HepG2 (cell line): ENCODE data around the gene WDR35. TPM values are rescaled to one million over a fixed set of nuclear protein-coding genes. Genes with fewer than 3 reads are reported as not detected.

ENCODE experiments used
- ATF2 ChIP-seq: sonication (generic); formaldehyde crosslinking; IDR thresholded peaks from 2 replicates; pipeline ENCODE4 v1.4.0; 2020; ENCODE audit warnings: missing genetic modification reagents
- DNMT1 ChIP-seq: sonication (generic); formaldehyde crosslinking; IDR thresholded peaks from 2 replicates; pipeline ENCODE4 v1.5.1; 2020; ENCODE audit warnings: mild to moderate bottlenecking, missing genetic modification reagents
- KLF13 ChIP-seq: sonication (generic); formaldehyde crosslinking; IDR thresholded peaks from 2 replicates; pipeline ENCODE4 v1.4.0; 2020; ENCODE audit warnings: mild to moderate bottlenecking, missing genetic modification reagents
- NR2F6 ChIP-seq, 2 experiments: IDR thresholded peaks; 2 replicates each; pipeline ENCODE4 v1.6.1; 2016; ENCODE audit warnings: antibody characterized with exemption in 1 of 2, mild to moderate bottlenecking in 1 of 2
- PPARG ChIP-seq: conservative IDR thresholded peaks from 2 replicates; pipeline ENCODE4 v1.6.1; 2016; ENCODE audit warnings: missing biosample characterization, missing genetic modification reagents
- THAP11 ChIP-seq: IDR thresholded peaks from 2 replicates; pipeline ENCODE4 v1.6.1; 2016; ENCODE audit warnings: missing biosample characterization, missing genetic modification reagents
- polyA plus RNA-seq, 8 experiments: library from polyadenylated mRNA; depleted of rRNA in 3 of 8; stranded (reverse) in 7 of 8; unstranded in 1 of 8; fragments of >200 nt; fragmentation: Illumina TruSeq in 4 of 8; extraction: Trizol in 4 of 8; gene quantifications; 2 replicates each; pipeline versions ENCODE4 v1.2.1 to v1.2.3, GENCODE V29; 2011 to 2016; ENCODE audit warnings: low read depth in 4 of 8, missing spikeins in 1 of 8, mixed read lengths in 1 of 8; ENCODE audit not compliant: insufficient read depth in 1 of 8
- total RNA-seq, 5 experiments: library from RNA; depleted of rRNA; stranded (reverse); fragments of >200 nt; fragmentation: Illumina TruSeq; extraction: Trizol; gene quantifications; 2 replicates each; pipeline ENCODE4 v1.2.3, GENCODE V29; 2016; ENCODE audit warnings: low read depth in 1 of 5
- TF ChIP-seq, protein P1 (sequence below): sonication (generic); formaldehyde crosslinking; IDR thresholded peaks from 2 replicates; pipeline ENCODE4 v1.5.1; 2020; ENCODE audit warnings: missing genetic modification reagents, mild to moderate bottlenecking, borderline replicate concordance
- TF ChIP-seq, protein P2 (sequence below): sonication (generic); formaldehyde crosslinking; IDR thresholded peaks from 2 replicates; pipeline ENCODE4 v1.4.0; 2020; ENCODE audit warnings: low read depth, missing genetic modification reagents
- TF ChIP-seq, protein P3 (sequence below): sonication (generic); formaldehyde crosslinking; IDR thresholded peaks from 2 replicates; pipeline ENCODE4 v1.8.1; 2023; ENCODE audit warnings: mild to moderate bottlenecking, inconsistent platforms, moderate library complexity, missing genetic modification reagents, borderline replicate concordance

WDR35 gene
- total and polyA plus RNA-seq, 2 of the 13 experiments (the other 11 are each of a cell fraction or from before 2014, with no cell fraction given): 11.1 to 19.6 TPM

DNA sequence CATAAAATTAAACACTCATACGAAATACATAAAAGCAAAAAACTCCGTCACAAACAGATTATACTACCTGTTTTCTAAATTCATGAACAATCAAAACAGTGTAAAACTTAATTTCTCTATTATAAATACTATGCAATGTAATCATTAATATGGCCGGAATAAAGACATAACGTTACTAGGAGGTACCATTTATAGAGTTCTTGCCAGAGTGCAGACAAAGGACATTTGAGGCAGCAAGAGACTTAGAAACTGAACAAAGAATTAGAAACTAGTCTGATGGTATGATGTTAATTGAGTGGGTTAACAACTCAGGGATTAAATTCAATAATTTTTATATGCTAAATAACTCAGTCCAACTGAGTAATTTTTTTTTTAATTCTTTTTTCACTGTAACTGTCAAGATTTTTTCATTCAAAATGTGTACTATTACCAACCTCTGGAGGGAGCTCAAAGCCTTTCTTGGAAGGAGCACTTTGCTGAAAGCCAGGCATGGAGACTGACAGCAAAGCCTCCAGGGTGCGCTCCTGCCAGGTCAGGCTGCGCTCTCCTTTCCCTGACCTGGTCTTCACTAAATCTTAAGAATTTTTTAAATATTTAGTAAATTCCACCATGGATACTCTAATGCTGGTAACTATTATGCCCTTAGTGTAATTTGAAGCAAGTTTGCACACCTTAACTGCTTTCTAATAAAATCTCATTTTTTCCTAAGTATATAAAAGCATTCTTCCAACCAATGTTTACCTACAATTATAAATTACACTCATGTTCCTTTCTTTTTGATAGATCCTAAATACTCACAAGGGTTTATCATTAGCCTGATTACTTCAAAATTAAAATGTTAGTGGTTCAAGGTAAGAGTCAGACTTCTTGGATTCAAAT is 34.1 kb downstream of the WDR35 start (continued):
- TF ChIP-seq, protein P1, sequence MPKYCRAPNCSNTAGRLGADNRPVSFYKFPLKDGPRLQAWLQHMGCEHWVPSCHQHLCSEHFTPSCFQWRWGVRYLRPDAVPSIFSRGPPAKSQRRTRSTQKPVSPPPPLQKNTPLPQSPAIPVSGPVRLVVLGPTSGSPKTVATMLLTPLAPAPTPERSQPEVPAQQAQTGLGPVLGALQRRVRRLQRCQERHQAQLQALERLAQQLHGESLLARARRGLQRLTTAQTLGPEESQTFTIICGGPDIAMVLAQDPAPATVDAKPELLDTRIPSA (CRISPR knock-in tag): no peak
- TF ChIP-seq PPARG (CRISPR knock-in tag): peak; percentile 25; the same call in 1 of the 2 replicates
- TF ChIP-seq THAP11 (CRISPR knock-in tag): peak; percentile 39; the same call in 1 of the 2 replicates
- TF ChIP-seq, protein P2, sequence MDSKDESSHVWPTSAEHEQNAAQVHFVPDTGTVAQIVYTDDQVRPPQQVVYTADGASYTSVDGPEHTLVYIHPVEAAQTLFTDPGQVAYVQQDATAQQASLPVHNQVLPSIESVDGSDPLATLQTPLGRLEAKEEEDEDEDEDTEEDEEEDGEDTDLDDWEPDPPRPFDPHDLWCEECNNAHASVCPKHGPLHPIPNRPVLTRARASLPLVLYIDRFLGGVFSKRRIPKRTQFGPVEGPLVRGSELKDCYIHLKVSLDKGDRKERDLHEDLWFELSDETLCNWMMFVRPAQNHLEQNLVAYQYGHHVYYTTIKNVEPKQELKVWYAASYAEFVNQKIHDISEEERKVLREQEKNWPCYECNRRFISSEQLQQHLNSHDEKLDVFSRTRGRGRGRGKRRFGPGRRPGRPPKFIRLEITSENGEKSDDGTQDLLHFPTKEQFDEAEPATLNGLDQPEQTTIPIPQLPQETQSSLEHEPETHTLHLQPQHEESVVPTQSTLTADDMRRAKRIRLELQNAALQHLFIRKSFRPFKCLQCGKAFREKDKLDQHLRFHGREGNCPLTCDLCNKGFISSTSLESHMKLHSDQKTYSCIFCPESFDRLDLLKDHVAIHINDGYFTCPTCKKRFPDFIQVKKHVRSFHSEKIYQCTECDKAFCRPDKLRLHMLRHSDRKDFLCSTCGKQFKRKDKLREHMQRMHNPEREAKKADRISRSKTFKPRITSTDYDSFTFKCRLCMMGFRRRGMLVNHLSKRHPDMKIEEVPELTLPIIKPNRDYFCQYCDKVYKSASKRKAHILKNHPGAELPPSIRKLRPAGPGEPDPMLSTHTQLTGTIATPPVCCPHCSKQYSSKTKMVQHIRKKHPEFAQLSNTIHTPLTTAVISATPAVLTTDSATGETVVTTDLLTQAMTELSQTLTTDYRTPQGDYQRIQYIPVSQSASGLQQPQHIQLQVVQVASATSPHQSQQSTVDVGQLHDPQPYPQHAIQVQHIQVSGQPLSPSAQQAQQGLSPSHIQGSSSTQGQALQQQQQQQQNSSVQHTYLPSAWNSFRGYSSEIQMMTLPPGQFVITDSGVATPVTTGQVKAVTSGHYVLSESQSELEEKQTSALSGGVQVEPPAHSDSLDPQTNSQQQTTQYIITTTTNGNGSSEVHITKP (CRISPR knock-in tag): peak; percentile 84; the same call in 1 of the 2 replicates
- TF ChIP-seq KLF13 (CRISPR knock-in tag): no peak
- 0 out of 2 replicates have a peak, but pooled peaks have one; percentile 21 for TF ChIP-seq NR2F6 (IDR thresholded peaks at IDR 0.05)
- TF ChIP-seq NR2F6 (CRISPR knock-in tag; IDR thresholded peaks at IDR 0.05): peak; percentile 2; the same call in 1 of the 2 replicates
- TF ChIP-seq DNMT1: no peak
- TF ChIP-seq, protein P3, sequence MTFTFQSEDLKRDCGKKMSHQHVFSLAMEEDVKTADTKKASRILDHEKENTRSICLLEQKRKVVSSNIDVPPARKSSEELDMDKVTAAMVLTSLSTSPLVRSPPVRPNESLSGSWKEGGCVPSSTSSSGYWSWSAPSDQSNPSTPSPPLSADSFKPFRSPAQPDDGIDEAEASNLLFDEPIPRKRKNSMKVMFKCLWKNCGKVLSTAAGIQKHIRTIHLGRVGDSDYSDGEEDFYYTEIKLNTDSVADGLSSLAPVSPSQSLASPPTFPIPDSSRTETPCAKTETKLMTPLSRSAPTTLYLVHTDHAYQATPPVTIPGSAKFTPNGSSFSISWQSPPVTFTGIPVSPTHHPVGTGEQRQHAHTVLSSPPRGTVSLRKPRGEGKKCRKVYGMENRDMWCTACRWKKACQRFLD (CRISPR knock-in tag): no peak
- TF ChIP-seq ATF2 (CRISPR knock-in tag): 0 out of 2 replicates have a peak, but pooled peaks have one; percentile 31
- TF ChIP-seq, all 625 proteins: peak for 41
